H1 (cell line): ENCODE data around the gene PALM. TPM values are rescaled to one million over a fixed set of nuclear protein-coding genes. Genes with fewer than 3 reads are reported as not detected.

Experiments
- CTCF ChIA-PET: fragments of 300-600 bp; sonication (Branson Sonifier 250); formaldehyde crosslinking; loops from one replicate; lab custom pipeline; 2021; ENCODE audit not compliant: partially characterized antibody; lab: Charles Lee
- POLR2A ChIA-PET: fragments of 300-600 bp; sonication (Branson Sonifier 250); formaldehyde crosslinking; loops from one replicate; lab custom pipeline; 2021; ENCODE audit warnings: inconsistent platforms; ENCODE audit not compliant: partially characterized antibody; lab: Charles Lee
- DNase-seq, 2 experiments: peaks; one replicate each; pipeline versions ENCODE4 v3.0.0 to v3.0.0-alpha.2; 2010 to 2022; ENCODE audit warnings: low spot score in 2 of 2, low read depth in 1 of 2, mixed read lengths in 1 of 2
- FAIRE-seq: peaks from 2 replicates; lab custom pipeline; 2011; peaks lifted over from hg19 to GRCh38; lab: Jason Lieb, UNC
- H2AFZ ChIP-seq: 2 replicates; pipeline ENCODE4 v1.8.1; 2012; ENCODE audit warnings: low read length, inconsistent platforms
- H2AK5ac ChIP-seq: 2 replicates; pipeline ENCODE4 v1.6.1; 2013; ENCODE audit warnings: low read depth, low read length
- H2BK120ac ChIP-seq: replicated peaks from 2 replicates; pipeline ENCODE3; 2013; ENCODE audit warnings: low read depth, low read length, inconsistent platforms
- H2BK12ac ChIP-seq: 2 replicates; pipeline ENCODE4 v1.6.1; 2013; ENCODE audit warnings: low read depth, low read length
- H2BK15ac ChIP-seq: 2 replicates; pipeline ENCODE4 v1.6.1; 2013; ENCODE audit warnings: low read length
- H2BK20ac ChIP-seq: 2 replicates; pipeline ENCODE4 v1.6.1; 2013; ENCODE audit warnings: low read length
- H2BK5ac ChIP-seq: 2 replicates; pipeline ENCODE4 v1.6.1; 2013; ENCODE audit warnings: low read depth, low read length
- H3K14ac ChIP-seq: 2 replicates; pipeline ENCODE4 v1.6.1; 2013; ENCODE audit warnings: inconsistent platforms; ENCODE audit not compliant: insufficient read length
- H3K18ac ChIP-seq: 2 replicates; pipeline ENCODE4 v1.6.1; 2013; ENCODE audit warnings: low read length; ENCODE audit errors: extremely low read depth
- H3K23ac ChIP-seq: 2 replicates; pipeline ENCODE4 v1.6.1; 2013; ENCODE audit warnings: inconsistent platforms; ENCODE audit not compliant: insufficient read length
- H3K23me2 ChIP-seq: 2 replicates; pipeline ENCODE4 v1.6.1; 2013; ENCODE audit warnings: low read depth, low read length
- H3K27ac ChIP-seq: 2 replicates; pipeline ENCODE4 v1.6.1; 2011; ENCODE audit warnings: low read depth, low read length, inconsistent platforms
- H3K27me3 ChIP-seq, 4 experiments: replicated peaks in 1 of 4; 1 replicate in 1 of 4; 2 replicates in 3 of 4; pipeline versions ENCODE4 v1.6.1 to v1.8.1; 2011 to 2013; ENCODE audit warnings: low read length in 3 of 4, mild to moderate bottlenecking in 3 of 4, inconsistent platforms in 2 of 4, mixed read lengths in 2 of 4, moderate library complexity in 1 of 4; ENCODE audit not compliant: control insufficient read depth in 3 of 4, insufficient read depth in 3 of 4; ENCODE audit errors: extremely low read depth in 1 of 4
- H3K36me3 ChIP-seq, 4 experiments: 2 replicates each; pipeline versions ENCODE4 v1.6.1 to v1.8.1; 2011 to 2013; ENCODE audit warnings: mild to moderate bottlenecking in 4 of 4, low read length in 3 of 4, moderate library complexity in 2 of 4, control low read depth in 1 of 4, inconsistent platforms in 1 of 4; ENCODE audit not compliant: insufficient read depth in 4 of 4, control insufficient read depth in 2 of 4
- H3K4ac ChIP-seq: replicated peaks from 2 replicates; pipeline ENCODE3; 2013; ENCODE audit warnings: low read length, low read depth, mixed read lengths, inconsistent platforms; ENCODE audit not compliant: insufficient read length
- H3K4me1 ChIP-seq, 4 experiments: replicated peaks in 1 of 4; 1 replicate in 1 of 4; 2 replicates in 3 of 4; pipeline versions ENCODE4 v1.6.1 to v1.8.1; 2011 to 2013; ENCODE audit warnings: low read length in 3 of 4, inconsistent platforms in 2 of 4, mixed read lengths in 1 of 4; ENCODE audit not compliant: insufficient read depth in 4 of 4, control insufficient read depth in 3 of 4
- H3K4me2 ChIP-seq, 2 experiments: 2 replicates each; pipeline versions ENCODE4 v1.6.1 to v1.8.1; 2011 to 2013; ENCODE audit warnings: low read depth in 2 of 2, low read length in 2 of 2, control low read depth in 1 of 2, inconsistent platforms in 1 of 2, mild to moderate bottlenecking in 1 of 2; ENCODE audit not compliant: insufficient read depth in 1 of 2
- H3K4me3 ChIP-seq, 4 experiments: fragments of 200-600, 300-600 bp in 1 of 4; sonication (generic), shearing (Covaris generic), sonication (Bioruptor Twin) in 1 of 4; 2 replicates each; pipeline versions ENCODE4 v1.5.1 to v1.8.1; 2011 to 2016; ENCODE audit warnings: low read length in 4 of 4, low read depth in 3 of 4, control low read depth in 2 of 4, inconsistent platforms in 2 of 4, mild to moderate bottlenecking in 2 of 4, mixed read lengths in 1 of 4, moderate library complexity in 1 of 4; ENCODE audit not compliant: insufficient read depth in 2 of 4; ENCODE audit errors: extremely low read depth in 1 of 4
- H3K56ac ChIP-seq: replicated peaks from 2 replicates; pipeline ENCODE3; 2013; ENCODE audit warnings: low read depth, mild to moderate bottlenecking, mixed read lengths, low read length, inconsistent platforms; ENCODE audit not compliant: insufficient read length
- H3K79me1 ChIP-seq: 2 replicates; pipeline ENCODE4 v1.6.1; 2013; ENCODE audit warnings: low read depth, low read length, control low read depth
- H3K79me2 ChIP-seq, 2 experiments: 2 replicates each; pipeline versions ENCODE4 v1.6.1 to v1.8.1; 2012 to 2013; ENCODE audit warnings: low read length in 2 of 2, mild to moderate bottlenecking in 2 of 2, inconsistent platforms in 1 of 2; ENCODE audit not compliant: insufficient read depth in 2 of 2, control insufficient read depth in 1 of 2
- H3K9ac ChIP-seq, 4 experiments: replicated peaks in 1 of 4; 1 replicate in 1 of 4; 2 replicates in 3 of 4; pipeline versions ENCODE4 v1.6.1 to v1.8.1; 2011 to 2013; ENCODE audit warnings: low read depth in 3 of 4, low read length in 3 of 4, control low read depth in 2 of 4, mild to moderate bottlenecking in 2 of 4, moderate library complexity in 2 of 4, inconsistent platforms in 1 of 4; ENCODE audit errors: extremely low read depth in 1 of 4
- H3K9me3 ChIP-seq, 2 experiments: 2 replicates each; pipeline versions ENCODE4 v1.6.1 to v1.8.1; 2012 to 2013; ENCODE audit warnings: mild to moderate bottlenecking in 2 of 2, moderate library complexity in 2 of 2, control low read depth in 1 of 2, inconsistent platforms in 1 of 2, low read depth in 1 of 2, low read length in 1 of 2, mixed read lengths in 1 of 2; ENCODE audit not compliant: insufficient read depth in 2 of 2
- H4K20me1 ChIP-seq, 2 experiments: replicated peaks in 1 of 2; 2 replicates each; pipeline versions ENCODE3 to v1.8.1; 2011 to 2013; ENCODE audit warnings: inconsistent platforms in 2 of 2, low read length in 2 of 2, mild to moderate bottlenecking in 1 of 2; ENCODE audit not compliant: insufficient read depth in 2 of 2, control insufficient read depth in 1 of 2
- H4K5ac ChIP-seq: 2 replicates; pipeline ENCODE4 v1.6.1; 2013; ENCODE audit warnings: low read length, low read depth, mixed read lengths, inconsistent platforms; ENCODE audit not compliant: insufficient read length
- H4K8ac ChIP-seq: 2 replicates; pipeline ENCODE4 v1.8.0; 2013; ENCODE audit warnings: mild to moderate bottlenecking, moderate library complexity, low read length, inconsistent platforms; ENCODE audit not compliant: insufficient read depth; ENCODE audit errors: extremely low read depth
- H4K91ac ChIP-seq: replicated peaks from 2 replicates; pipeline ENCODE3; 2013; ENCODE audit warnings: low read length, mixed read lengths, inconsistent platforms; ENCODE audit not compliant: insufficient read length
- ASH2L ChIP-seq: fragments of 200-600, 300-600 bp; sonication (generic); IDR thresholded peaks from one replicate; pipeline ENCODE4 v1.7.1; 2017; ENCODE audit warnings: low read length
- CBX5 ChIP-seq: fragments of 300-800, 300-1000 bp; sonication (generic); IDR thresholded peaks from 2 replicates; pipeline ENCODE4 v1.7.1; 2016; ENCODE audit warnings: antibody characterized with exemption, low read length, low read depth
- CBX8 ChIP-seq: fragments of 300-800, 300-1000 bp; sonication (generic); IDR thresholded peaks from 2 replicates; pipeline ENCODE4 v1.7.1; 2016; ENCODE audit warnings: low read depth, low read length, borderline replicate concordance
- EP300 ChIP-seq, 2 experiments: IDR thresholded peaks; 1 replicate in 1 of 2; 2 replicates in 1 of 2; pipeline ENCODE4 v1.6.1; 2011 to 2012; ENCODE audit warnings: low read depth in 2 of 2, low read length in 2 of 2, mild to moderate bottlenecking in 2 of 2, borderline replicate concordance in 1 of 2, inconsistent platforms in 1 of 2, moderate library complexity in 1 of 2
- KDM4A ChIP-seq: IDR thresholded peaks from one replicate; pipeline ENCODE4 v1.7.1; 2012; ENCODE audit warnings: low read depth, mild to moderate bottlenecking, moderate library complexity, low read length, inconsistent platforms; ENCODE audit not compliant: severe bottlenecking
- POLR2A ChIP-seq, 2 experiments: IDR thresholded peaks; 1 replicate in 1 of 2; 2 replicates in 1 of 2; pipeline ENCODE4 v1.6.1; 2011; ENCODE audit warnings: low read depth in 2 of 2, low read length in 2 of 2, mild to moderate bottlenecking in 2 of 2; ENCODE audit errors: control extremely low read depth in 1 of 2
- RNF2 ChIP-seq: fragments of 200-900, 300-1000 bp; sonication (generic); IDR thresholded peaks from 2 replicates; pipeline ENCODE4 v1.7.1; 2016; ENCODE audit warnings: borderline replicate concordance, low read depth, mild to moderate bottlenecking, antibody characterized with exemption, low read length; ENCODE audit not compliant: poor library complexity, severe bottlenecking; ENCODE audit errors: missing control alignments
- SIRT6 ChIP-seq: IDR thresholded peaks from one replicate; pipeline ENCODE4 v1.7.1; 2012; ENCODE audit warnings: low read length, inconsistent platforms
- SIX5 ChIP-seq: IDR thresholded peaks from 2 replicates; pipeline ENCODE4 v1.6.1; 2011; ENCODE audit warnings: mild to moderate bottlenecking, low read depth, low read length
- WGBS, 2 experiments: shearing (Covaris generic) in 1 of 2; methylation state at CpG; one replicate each; pipeline versions ENCODE4 v1.1.6 to v1.1.7; 2013 to 2015; ENCODE audit warnings: low lambda C conversion rate in 2 of 2, mixed read lengths in 2 of 2, inconsistent platforms in 1 of 2, low coverage in 1 of 2, missing lambda C conversion rate in 1 of 2; ENCODE audit not compliant: insufficient replicate concordance in 2 of 2, insufficient coverage in 1 of 2, insufficient read length in 1 of 2; ENCODE audit errors: extremely low coverage in 1 of 2, missing lambda C conversion rate in 1 of 2; 5-methylcytosine and 5-hydroxymethylcytosine counted together
- polyA plus RNA-seq, 7 experiments: library from polyadenylated mRNA; depleted of rRNA in 3 of 7; stranded (reverse) in 5 of 7; unstranded in 2 of 7; fragments of >200 nt in 5 of 7; fragments of 200-250 nt in 2 of 7; gene quantifications; 1 replicate in 5 of 7; 2 replicates in 1 of 7; 4 replicates in 1 of 7; pipeline versions ENCODE4 v1.2.1 to v1.2.3, GENCODE V29; 2011 to 2013; ENCODE audit warnings: missing spikeins in 2 of 7, mixed read lengths in 2 of 7
- total RNA-seq: library from RNA; stranded (reverse); fragmentation: NEBNext Ultra II Directional; extraction: Animal tissue kit (Norgen Biotek cat#: 25700); gene quantifications from 2 replicates; pipeline ENCODE4 v1.2.1, GENCODE V29; 2021

The PALM gene
- total and polyA plus RNA-seq, 2 of the 8 experiments (the other 6 are each of a cell fraction or from before 2014, with no cell fraction given), result 5.7 to 16.5 TPM

- H3K9me3 ChIP-seq, result no peaks in the 10 kb centered on the region
- H3K4me2 ChIP-seq, result 0 out of 4 replicates have a peak overlapping the region, but pooled peaks of 1 of the 2 experiments have one; percentile 56
- H3K27ac ChIP-seq, result no peak overlapping the region
- H3K36me3 ChIP-seq, result no peaks in the 10 kb centered on the region
- no peak overlapping the region; the same call in 1 of the 2 replicates for H3K18ac ChIP-seq
- no peaks in the 10 kb centered on the region for H4K20me1 ChIP-seq
- no peaks in the 10 kb centered on the region; the same call in 1 of the 2 replicates for H3K79me1 ChIP-seq
- peak overlapping the region; percentile 84; the same call in 1 of the 2 replicates for H2BK12ac ChIP-seq
- 0 out of 2 replicates have a peak overlapping the region, but pooled peaks have one; percentile 32 for H2AK5ac ChIP-seq
- peak overlapping the region; percentile 94 for H4K91ac ChIP-seq
- H2BK15ac ChIP-seq, result no peak overlapping the region
- no peak overlapping the region for H2AFZ ChIP-seq
- peaks cover 0 to 2% of the 10 kb centered on the region in 2 experiments; a peak in 2 of 4 replicates for H3K79me2 ChIP-seq
- no peak overlapping the region for H3K14ac ChIP-seq
- H3K9ac ChIP-seq, result no peak overlapping the region
- H2BK20ac ChIP-seq, result no peak overlapping the region
- H4K5ac ChIP-seq, result peak overlapping the region; percentile 45
- peaks cover 0 to 33% (median 16%) of the 10 kb centered on the region in 4 experiments; a peak in 6 of 7 replicates for H3K4me1 ChIP-seq
- no peak for FAIRE-seq
- TF ChIP-seq RNF2, result no peak
- TF ChIP-seq EP300 (IDR thresholded peaks at IDR 0.05; ENCODE audit: borderline replicate concordance in 1 of 2, low read depth in 2 of 2, low read length in 2 of 2), result no peak
- no peak for TF ChIP-seq ASH2L
- TF ChIP-seq CBX8, result no peak
- TF ChIP-seq SIX5, result no peak
- TF ChIP-seq SIRT6, result no peak
- TF ChIP-seq KDM4A, result no peak
- no peak for TF ChIP-seq POLR2A (IDR thresholded peaks at IDR 0.05; ENCODE audit: control extremely low read depth in 1 of 2, low read depth in 2 of 2, low read length in 2 of 2)
- TF ChIP-seq CBX5, result no peak
- no peak overlapping the region for H3K4me3 ChIP-seq
- 76% methylated on average over 11 of the region's 11 CpGs; no CpG with 5 or more reads in 1 of the 2 experiments for WGBS, 2 experiments
- no peak overlapping the region for H2BK120ac ChIP-seq
- peak overlapping the region; percentile 80; the same call in 1 of the 2 replicates for H4K8ac ChIP-seq
- CTCF ChIA-PET, result interaction anchor here (0.5 to 5.2 kb wide), 3 partner anchors 10 to 19 kb away, joined by 3 to 23 read pairs (median 10); no protein-coding TSS in a partner anchor
- H3K23ac ChIP-seq, result no peak overlapping the region
- POLR2A ChIA-PET, result interaction anchor here (1.2 to 5.8 kb wide), 4 partner anchors 12 to 25 kb away, joined by 4 to 85 read pairs (median 10); partner anchors contain the start of gene PTBP1
- H3K27me3 ChIP-seq, result no peaks in the 10 kb centered on the region
- no peaks in the 10 kb centered on the region for H3K23me2 ChIP-seq
- no peak for DNase-seq
- H3K4ac ChIP-seq, result no peak overlapping the region
- H2BK5ac ChIP-seq, result peak overlapping the region; percentile 84; the same call in 1 of the 2 replicates
- no peak overlapping the region for H3K56ac ChIP-seq
Observed at GRCh38 chr19:788686-788982, 79.9 kb downstream of the PALM start.
